Right lobe of liver (tissue), 6 donors: ENCODE results near the gene DUSP14. TPM values are rescaled to one million over a fixed set of nuclear protein-coding genes. Genes with fewer than 3 reads are reported as not detected.

Experiments
- ATAC-seq, 4 donors: fragments of 200-7000 bp; cut with Tn5 transposase; one replicate each; pipeline ENCODE4 v1.9.1; 2020; ENCODE audit warnings: mild to moderate bottlenecking in 4 of 4, moderate library complexity in 4 of 4
- DNase-seq, 3 donors: peaks; one replicate each; pipeline ENCODE4 v3.0.0-alpha.2; 2020
- H3K27ac ChIP-seq, 3 donors: fragments of 200-600 bp; one replicate each; pipeline ENCODE4 v1.8.0; 2022
- H3K27me3 ChIP-seq, 2 donors: fragments of 200-600 bp; one replicate each; pipeline ENCODE4 v1.8.0; 2022
- H3K36me3 ChIP-seq, 4 donors: fragments of 200-600 bp; sonication (generic) in 1 of 4; one replicate each; pipeline versions ENCODE4 v1.5.1 to v1.8.0; 2017 to 2022; ENCODE audit warnings: control low read depth in 1 of 4
- H3K4me1 ChIP-seq, 4 donors: fragments of 200-600 bp; sonication (generic) in 1 of 4; one replicate each; pipeline versions ENCODE4 v1.5.1 to v1.8.0; 2017 to 2022; ENCODE audit warnings: control low read depth in 1 of 4
- H3K4me3 ChIP-seq, 3 donors: fragments of 200-600 bp; one replicate each; pipeline ENCODE4 v1.8.0; 2022
- H3K9me3 ChIP-seq, 4 donors: fragments of 200-600 bp; sonication (generic) in 1 of 4; one replicate each; pipeline versions ENCODE4 v1.5.1 to v1.8.0; 2017 to 2022; ENCODE audit warnings: control low read depth in 1 of 4
- POLR2A ChIP-seq: fragments of 450-650 bp; IDR thresholded peaks from one replicate; pipeline ENCODE4 v1.6.1; 2017; ENCODE audit warnings: antibody characterized with exemption, mild to moderate bottlenecking
- WGBS: methylation state at CpG from one replicate; pipeline ENCODE4 v1.1.6; 2018; ENCODE audit warnings: low coverage, low lambda C conversion rate; ENCODE audit not compliant: insufficient coverage; ENCODE audit errors: missing lambda C conversion rate; 5-methylcytosine and 5-hydroxymethylcytosine counted together
- intact Hi-C, 2 donors: fragments of 100-400 bp; cut with DNase I; formaldehyde crosslinking; loops; one replicate each; pipeline versions ENCODE4 v1.11.2 to v1.14.1; 2022
- total RNA-seq, 6 experiments: library from RNA; depleted of rRNA in 2 of 6; stranded (reverse); fragments of >200 nt in 2 of 6; fragmentation: NEBNext Ultra II Directional in 3 of 6; extraction: Animal tissue kit (Norgen Biotek cat#: 25700) in 3 of 6; gene quantifications; one replicate each; pipeline versions ENCODE4 v1.1.0 to v1.2.4, GENCODE V29; 2016 to 2023
- TF ChIP-seq, protein P1 (sequence below), 4 donors: fragments of 200-600 bp in 3 of 4; fragments of 450-650 bp in 1 of 4; IDR thresholded peaks; one replicate each; pipeline versions ENCODE4 v1.5.1 to v1.8.0; 2016 to 2022; ENCODE audit warnings: antibody characterized with exemption in 4 of 4, mild to moderate bottlenecking in 2 of 4
- donor health status: DM: no; HTN: yes; CAD: no.
- donor health status: DM: no; HTN: no; CAD: no.
- donor health status: DM: no; HTN: no; CAD: no.
- donor health status: DM: no; HTN: yes; CAD: no.
- donor health status: DM: no; HTN: yes; CAD: no.

The DUSP14 gene
- total RNA-seq, 6 experiments from 2014 or later, result 10.6 to 21.2 (median 13.2) TPM

DNA sequence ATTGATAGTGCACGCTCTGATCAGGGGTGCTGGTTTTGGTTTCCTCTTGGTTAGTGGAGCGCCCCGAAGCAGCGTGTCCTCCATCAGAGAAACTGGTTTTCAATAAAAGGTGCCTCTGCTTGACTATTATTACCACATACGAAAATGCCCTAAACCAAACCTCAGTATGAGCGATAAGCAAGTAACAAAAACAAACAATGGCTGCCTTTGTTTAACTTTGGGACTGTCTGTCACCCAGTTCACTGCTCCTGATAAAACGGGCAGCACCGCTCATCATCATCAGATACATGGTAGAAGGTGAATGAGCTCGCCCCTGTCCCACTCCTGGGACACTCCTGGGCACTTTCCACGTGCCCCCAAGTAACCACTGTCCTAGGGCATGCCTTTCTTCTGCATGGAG is 24.0 kb downstream of the DUSP14 start:
- Histone ChIP-seq H3K27me3 (no peaks in the 10 kb centered on the region), H3K27ac (no peak overlapping the region), H3K4me1 (peaks cover 0 to 17% (median 2%) of the 10 kb centered on the region in 4 donors), H3K4me3 (no peak overlapping the region), H3K36me3 (peaks cover 0 to 25% (median 17%) of the 10 kb centered on the region in 4 donors), H3K9me3 (no peaks in the 10 kb centered on the region)
- DNase-seq (no peak), ATAC-seq (peak in 1 of 4 donors; percentile 54)
- no peak for TF ChIP-seq POLR2A
- TF ChIP-seq, protein P1, sequence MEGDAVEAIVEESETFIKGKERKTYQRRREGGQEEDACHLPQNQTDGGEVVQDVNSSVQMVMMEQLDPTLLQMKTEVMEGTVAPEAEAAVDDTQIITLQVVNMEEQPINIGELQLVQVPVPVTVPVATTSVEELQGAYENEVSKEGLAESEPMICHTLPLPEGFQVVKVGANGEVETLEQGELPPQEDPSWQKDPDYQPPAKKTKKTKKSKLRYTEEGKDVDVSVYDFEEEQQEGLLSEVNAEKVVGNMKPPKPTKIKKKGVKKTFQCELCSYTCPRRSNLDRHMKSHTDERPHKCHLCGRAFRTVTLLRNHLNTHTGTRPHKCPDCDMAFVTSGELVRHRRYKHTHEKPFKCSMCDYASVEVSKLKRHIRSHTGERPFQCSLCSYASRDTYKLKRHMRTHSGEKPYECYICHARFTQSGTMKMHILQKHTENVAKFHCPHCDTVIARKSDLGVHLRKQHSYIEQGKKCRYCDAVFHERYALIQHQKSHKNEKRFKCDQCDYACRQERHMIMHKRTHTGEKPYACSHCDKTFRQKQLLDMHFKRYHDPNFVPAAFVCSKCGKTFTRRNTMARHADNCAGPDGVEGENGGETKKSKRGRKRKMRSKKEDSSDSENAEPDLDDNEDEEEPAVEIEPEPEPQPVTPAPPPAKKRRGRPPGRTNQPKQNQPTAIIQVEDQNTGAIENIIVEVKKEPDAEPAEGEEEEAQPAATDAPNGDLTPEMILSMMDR (IDR thresholded peaks at IDR 0.05), result no peak
- 74% methylated on average over 9 of the region's 10 CpGs for WGBS
- intact Hi-C loops, result no loop called here

DNA sequence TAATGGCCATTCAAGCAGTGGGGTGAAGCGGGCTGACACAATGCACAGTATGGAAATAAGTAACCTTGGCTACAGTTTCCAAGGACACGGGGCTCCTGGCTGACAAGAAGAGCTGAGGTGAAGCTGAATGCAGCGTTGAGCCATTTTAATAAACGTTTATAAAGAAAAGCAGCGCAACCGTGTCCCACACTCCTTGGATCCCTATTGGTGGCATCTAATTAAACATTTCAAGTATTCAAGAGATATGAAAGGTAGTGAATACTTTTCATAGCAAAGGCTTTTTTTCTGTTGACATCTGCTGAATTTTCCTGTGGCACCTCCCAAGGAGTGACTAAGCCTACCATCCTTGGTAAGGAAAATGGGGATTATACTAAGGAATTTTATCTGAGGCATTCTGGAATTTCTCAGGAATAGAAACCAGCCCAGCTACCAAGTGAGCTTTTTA is 26.5 kb downstream of the DUSP14 start:
- 90% methylated on average over 5 of the region's 6 CpGs for WGBS
- Histone ChIP-seq H3K4me1 (peaks cover 0 to 17% (median 2%) of the 10 kb centered on the region in 4 donors), H3K27ac (no peak overlapping the region), H3K9me3 (no peaks in the 10 kb centered on the region), H3K4me3 (no peak overlapping the region), H3K36me3 (peaks cover 0 to 35% (median 19%) of the 10 kb centered on the region in 4 donors), H3K27me3 (no peaks in the 10 kb centered on the region)
- DNase-seq, result no peak
- intact Hi-C loops, result no loop called here
- no peak for ATAC-seq
- TF ChIP-seq, protein P1 (IDR thresholded peaks at IDR 0.05), result no peak
- TF ChIP-seq POLR2A, result no peak

DNA sequence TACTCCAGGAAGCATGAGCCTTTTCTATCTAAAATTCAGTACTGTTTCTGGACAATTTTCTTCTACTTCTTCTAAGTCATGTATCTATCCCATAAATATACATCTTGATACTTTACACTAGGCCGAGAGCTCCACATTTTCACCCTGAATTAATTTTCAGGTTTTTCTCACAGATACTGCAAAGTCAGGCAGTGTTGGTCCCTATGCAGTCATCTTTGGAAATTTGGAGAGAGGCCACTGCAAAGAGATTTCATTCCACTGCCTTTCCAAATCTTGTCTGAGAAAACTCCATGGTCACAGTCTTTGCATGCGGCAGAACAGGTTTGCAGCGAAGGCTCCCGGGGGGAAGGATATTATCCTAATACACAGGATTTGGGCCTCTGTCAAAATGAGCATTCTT is 28.2 kb downstream of the DUSP14 start:
- no peaks in the 10 kb centered on the region for H3K27me3 ChIP-seq
- no peak overlapping the region for H3K27ac ChIP-seq
- H3K4me3 ChIP-seq, result no peak overlapping the region
- no peak for TF ChIP-seq POLR2A
- TF ChIP-seq, protein P1 (IDR thresholded peaks at IDR 0.05), result no peak
- peaks cover 0 to 38% (median 19%) of the 10 kb centered on the region in 4 donors for H3K36me3 ChIP-seq
- no peak for ATAC-seq
- no peak for DNase-seq
- 97% methylated on average over 4 of the region's 4 CpGs for WGBS
- H3K4me1 ChIP-seq, result peaks cover 0 to 7% (median 0%) of the 10 kb centered on the region in 4 donors
- no peaks in the 10 kb centered on the region for H3K9me3 ChIP-seq
- intact Hi-C loops, result no loop called here

DNA sequence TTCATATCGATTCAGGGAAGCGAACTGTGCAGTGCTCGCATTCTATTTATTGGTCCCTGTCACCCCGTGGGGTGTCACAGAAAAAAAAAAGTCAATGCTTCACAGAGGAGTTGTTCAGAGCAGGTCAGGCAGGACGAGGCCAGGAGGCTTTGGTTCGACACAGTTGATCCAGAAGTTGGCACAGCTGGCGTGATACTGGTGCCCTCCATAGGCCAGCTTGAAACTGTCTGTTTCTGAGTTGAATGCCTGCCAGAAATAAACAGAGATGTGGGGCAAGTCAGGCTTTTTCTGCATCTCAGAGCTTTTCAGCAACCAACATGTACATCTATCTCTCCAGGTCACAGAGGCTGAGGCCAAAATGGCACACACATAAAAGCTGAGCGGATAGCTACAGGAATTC is 29.1 kb downstream of the DUSP14 start:
- Histone ChIP-seq H3K9me3 (no peaks in the 10 kb centered on the region), H3K27ac (no peak overlapping the region), H3K27me3 (no peaks in the 10 kb centered on the region), H3K36me3 (peaks cover 0 to 43% (median 19%) of the 10 kb centered on the region in 4 donors), H3K4me3 (no peak overlapping the region), H3K4me1 (no peaks in the 10 kb centered on the region)
- no peak for TF ChIP-seq POLR2A
- TF ChIP-seq, protein P1 (IDR thresholded peaks at IDR 0.05), result peak; percentile 20 to 57 (median 42)
- DNase-seq (peak in 2 of 3 donors; percentile 68 to 69), ATAC-seq (peak; percentile 83 to 91 (median 86))
- intact Hi-C loops, result no loop called here
- 55% methylated on average over 7 of the region's 8 CpGs for WGBS
